ENCODE measurements around the gene BRD3OS.

Gene BRD3OS

DNA sequence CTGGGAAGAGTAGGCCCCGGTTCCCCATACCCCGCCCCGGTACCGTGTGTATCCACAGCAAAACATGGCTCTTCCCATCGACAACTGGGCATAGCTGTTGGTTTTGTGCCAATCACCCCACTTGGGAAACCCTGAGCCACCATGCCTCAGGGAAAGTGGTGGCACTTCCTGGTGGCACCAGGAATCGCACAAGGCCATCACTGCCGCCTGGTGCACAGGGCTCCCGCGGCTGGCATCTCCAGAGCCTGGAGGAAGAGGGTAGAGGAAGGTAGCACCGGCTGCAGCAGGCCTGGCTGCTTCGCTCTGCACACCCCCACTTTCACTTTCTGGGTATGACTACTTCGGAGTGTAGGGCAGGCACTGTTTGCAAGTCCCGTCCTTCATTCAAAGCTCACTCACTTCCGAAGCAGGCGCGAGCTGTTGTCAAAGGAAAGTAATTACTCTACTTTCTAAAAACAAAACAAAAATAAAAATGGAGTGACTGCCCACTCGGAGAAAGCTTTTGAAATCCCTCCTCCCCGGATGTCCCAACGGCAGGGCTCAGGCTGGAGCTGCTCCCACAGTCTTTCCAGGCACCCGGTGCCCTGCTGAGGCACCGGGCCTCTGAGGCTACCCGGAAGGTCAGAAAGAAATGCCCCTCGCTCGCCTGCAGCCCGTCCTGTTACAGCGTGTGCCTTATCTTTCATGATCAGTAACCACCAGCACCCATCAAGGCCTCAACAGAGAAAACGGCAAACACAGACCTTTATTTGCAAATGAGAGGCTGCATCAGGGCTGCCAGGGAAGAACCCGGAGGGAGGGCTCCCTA is 40.5 kb downstream of the BRD3OS start:
- ATAC-seq: peak; percentile 45
- no peak for TF ChIP-seq TCF4 (CRISPR knock-in tag; IDR thresholded peaks at IDR 0.05; ENCODE audit: borderline replicate concordance)
- TF ChIP-seq PPARA (CRISPR knock-in tag; IDR thresholded peaks at IDR 0.05; ENCODE audit: borderline replicate concordance): no peak
- no peak for TF ChIP-seq SNAI2 (CRISPR knock-in tag; IDR thresholded peaks at IDR 0.05)
- no peak for TF ChIP-seq ZNF8 (CRISPR knock-in tag; IDR thresholded peaks at IDR 0.05)

DNA sequence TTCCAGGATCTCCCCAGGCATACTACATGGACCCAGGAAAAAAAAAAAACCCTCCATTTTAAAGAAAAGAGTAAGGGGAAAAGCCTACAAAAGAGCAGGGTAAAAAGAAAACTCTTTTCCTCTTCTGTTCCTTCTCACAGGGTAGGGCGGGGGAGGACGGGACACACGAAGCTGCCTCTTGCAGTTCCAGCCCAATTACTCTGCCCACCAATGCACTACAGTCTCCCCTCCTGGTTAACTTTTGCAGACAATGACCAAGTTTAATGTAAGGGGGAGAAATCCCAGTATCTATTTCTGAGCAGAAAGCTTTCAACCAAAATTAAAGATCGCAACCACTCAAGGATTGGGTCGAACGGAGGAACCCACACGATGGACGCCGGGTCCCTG is 41.2 kb downstream of the BRD3OS start:
- peak; percentile 31 for ATAC-seq
- TF ChIP-seq ZFP30 (CRISPR knock-in tag; IDR thresholded peaks at IDR 0.05): no peak
- TF ChIP-seq TCF4 (CRISPR knock-in tag; IDR thresholded peaks at IDR 0.05; ENCODE audit: borderline replicate concordance): no peak
- no peak for TF ChIP-seq ZNF8 (CRISPR knock-in tag; IDR thresholded peaks at IDR 0.05)
- TF ChIP-seq TOX (CRISPR knock-in tag; IDR thresholded peaks at IDR 0.05; ENCODE audit: borderline replicate concordance): no peak
- TF ChIP-seq, protein P1, sequence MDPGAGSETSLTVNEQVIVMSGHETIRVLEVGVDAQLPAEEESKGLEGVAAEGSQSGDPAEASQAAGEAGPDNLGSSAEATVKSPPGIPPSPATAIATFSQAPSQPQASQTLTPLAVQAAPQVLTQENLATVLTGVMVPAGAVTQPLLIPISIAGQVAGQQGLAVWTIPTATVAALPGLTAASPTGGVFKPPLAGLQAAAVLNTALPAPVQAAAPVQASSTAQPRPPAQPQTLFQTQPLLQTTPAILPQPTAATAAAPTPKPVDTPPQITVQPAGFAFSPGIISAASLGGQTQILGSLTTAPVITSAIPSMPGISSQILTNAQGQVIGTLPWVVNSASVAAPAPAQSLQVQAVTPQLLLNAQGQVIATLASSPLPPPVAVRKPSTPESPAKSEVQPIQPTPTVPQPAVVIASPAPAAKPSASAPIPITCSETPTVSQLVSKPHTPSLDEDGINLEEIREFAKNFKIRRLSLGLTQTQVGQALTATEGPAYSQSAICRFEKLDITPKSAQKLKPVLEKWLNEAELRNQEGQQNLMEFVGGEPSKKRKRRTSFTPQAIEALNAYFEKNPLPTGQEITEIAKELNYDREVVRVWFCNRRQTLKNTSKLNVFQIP (CRISPR knock-in tag; IDR thresholded peaks at IDR 0.05; ENCODE audit: borderline replicate concordance, low read depth): no peak
- TF ChIP-seq OSR1 (CRISPR knock-in tag; IDR thresholded peaks at IDR 0.05): no peak

GRCh38 chr9:134066913-134067851 is 41.9 kb downstream of the BRD3OS start:
- no peak for ATAC-seq

DNA sequence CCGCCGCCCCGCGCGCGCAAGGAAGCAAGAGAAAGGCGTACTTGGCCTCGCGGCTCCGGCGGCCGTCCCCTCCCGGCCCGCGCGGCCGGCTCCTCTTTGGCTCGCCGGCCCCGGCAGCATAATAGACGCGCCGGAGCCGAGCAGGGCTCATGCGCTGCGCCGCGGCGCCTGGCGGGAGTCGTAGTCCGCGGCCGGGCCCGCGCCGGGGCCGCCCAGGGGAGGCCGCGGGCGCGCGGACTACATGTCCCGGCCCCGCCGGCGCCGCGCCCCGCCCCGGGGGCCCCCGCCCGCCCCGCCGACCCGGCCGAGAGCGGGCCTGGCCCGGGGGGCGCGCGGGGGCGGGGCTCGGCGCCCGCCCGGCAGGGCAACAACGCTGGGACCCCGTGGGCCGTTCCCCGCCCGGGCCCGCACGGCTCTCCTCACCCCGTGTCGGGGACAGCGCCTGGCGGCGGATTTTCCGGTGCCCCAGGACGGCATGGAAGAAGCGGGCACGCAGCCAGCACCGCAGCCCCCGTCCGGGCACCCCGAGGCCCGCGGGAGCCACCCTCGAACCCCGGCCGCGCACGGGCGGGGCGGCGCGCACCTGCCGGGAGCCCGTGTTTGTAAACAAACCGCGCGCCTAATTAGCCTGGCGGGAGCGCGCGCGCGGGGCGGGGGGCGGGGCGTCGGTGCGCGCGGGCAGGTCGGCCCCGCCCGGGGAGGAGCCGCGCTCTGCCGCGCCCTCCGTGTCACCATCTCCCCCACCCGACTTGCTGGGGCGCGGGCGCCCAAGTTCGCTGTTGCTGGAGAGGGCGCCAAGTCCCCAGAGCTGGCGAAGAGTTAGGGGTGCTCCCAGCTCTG is 42.8 kb downstream of the BRD3OS start, which contains the start of gene BRD3:
TSS of gene BRD3 (minus strand) at position 123 of the 840 bp plus-strand sequence. CDS start 14,549 bp downstream, outside the sequence.
- peak; percentile 80 for ATAC-seq
- no peak for TF ChIP-seq ZNF565 (CRISPR knock-in tag; conservative IDR thresholded peaks at IDR 0.05; ENCODE audit: low read depth)
- TF ChIP-seq, protein P1 (CRISPR knock-in tag; IDR thresholded peaks at IDR 0.05; ENCODE audit: borderline replicate concordance, low read depth): no peak
- TF ChIP-seq ZFP30 (CRISPR knock-in tag; IDR thresholded peaks at IDR 0.05): no peak
- peak; percentile 46; the same call in 1 of the 2 replicates for TF ChIP-seq CSDC2 (CRISPR knock-in tag; IDR thresholded peaks at IDR 0.05)
- TF ChIP-seq, protein P2, sequence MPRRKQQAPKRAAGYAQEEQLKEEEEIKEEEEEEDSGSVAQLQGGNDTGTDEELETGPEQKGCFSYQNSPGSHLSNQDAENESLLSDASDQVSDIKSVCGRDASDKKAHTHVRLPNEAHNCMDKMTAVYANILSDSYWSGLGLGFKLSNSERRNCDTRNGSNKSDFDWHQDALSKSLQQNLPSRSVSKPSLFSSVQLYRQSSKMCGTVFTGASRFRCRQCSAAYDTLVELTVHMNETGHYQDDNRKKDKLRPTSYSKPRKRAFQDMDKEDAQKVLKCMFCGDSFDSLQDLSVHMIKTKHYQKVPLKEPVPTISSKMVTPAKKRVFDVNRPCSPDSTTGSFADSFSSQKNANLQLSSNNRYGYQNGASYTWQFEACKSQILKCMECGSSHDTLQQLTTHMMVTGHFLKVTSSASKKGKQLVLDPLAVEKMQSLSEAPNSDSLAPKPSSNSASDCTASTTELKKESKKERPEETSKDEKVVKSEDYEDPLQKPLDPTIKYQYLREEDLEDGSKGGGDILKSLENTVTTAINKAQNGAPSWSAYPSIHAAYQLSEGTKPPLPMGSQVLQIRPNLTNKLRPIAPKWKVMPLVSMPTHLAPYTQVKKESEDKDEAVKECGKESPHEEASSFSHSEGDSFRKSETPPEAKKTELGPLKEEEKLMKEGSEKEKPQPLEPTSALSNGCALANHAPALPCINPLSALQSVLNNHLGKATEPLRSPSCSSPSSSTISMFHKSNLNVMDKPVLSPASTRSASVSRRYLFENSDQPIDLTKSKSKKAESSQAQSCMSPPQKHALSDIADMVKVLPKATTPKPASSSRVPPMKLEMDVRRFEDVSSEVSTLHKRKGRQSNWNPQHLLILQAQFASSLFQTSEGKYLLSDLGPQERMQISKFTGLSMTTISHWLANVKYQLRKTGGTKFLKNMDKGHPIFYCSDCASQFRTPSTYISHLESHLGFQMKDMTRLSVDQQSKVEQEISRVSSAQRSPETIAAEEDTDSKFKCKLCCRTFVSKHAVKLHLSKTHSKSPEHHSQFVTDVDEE (CRISPR knock-in tag; IDR thresholded peaks at IDR 0.05): no peak
- TF ChIP-seq SNAI2 (CRISPR knock-in tag; IDR thresholded peaks at IDR 0.05): peak; percentile 68; the same call in 1 of the 2 replicates
- TF ChIP-seq ZNF8 (CRISPR knock-in tag; IDR thresholded peaks at IDR 0.05): no peak
- peak; percentile 52; the same call in 1 of the 2 replicates for TF ChIP-seq ZFP3 (CRISPR knock-in tag; IDR thresholded peaks at IDR 0.05)
- no peak for TF ChIP-seq ZNF70 (CRISPR knock-in tag; IDR thresholded peaks at IDR 0.05)

More at GRCh38 chr9:134066913-134067851, 41.9 kb downstream of the BRD3OS start:
- TF ChIP-seq, protein P1 (CRISPR knock-in tag; IDR thresholded peaks at IDR 0.05; ENCODE audit: borderline replicate concordance, low read depth): no peak
- TF ChIP-seq BACH2 (CRISPR knock-in tag; IDR thresholded peaks at IDR 0.05; ENCODE audit: borderline replicate concordance) (no peak), ZFP3 (CRISPR knock-in tag; IDR thresholded peaks at IDR 0.05) (no peak), ESRRG (CRISPR knock-in tag; IDR thresholded peaks at IDR 0.05) (no peak), ZFP30 (CRISPR knock-in tag; IDR thresholded peaks at IDR 0.05) (no peak), ZNF70 (CRISPR knock-in tag; IDR thresholded peaks at IDR 0.05) (no peak), CSDC2 (CRISPR knock-in tag; IDR thresholded peaks at IDR 0.05) (no peak), GLIS3 (CRISPR knock-in tag; IDR thresholded peaks at IDR 0.05) (no peak), RARB (CRISPR knock-in tag; IDR thresholded peaks at IDR 0.05) (no peak), ARNTL (CRISPR knock-in tag; IDR thresholded peaks at IDR 0.05; ENCODE audit: borderline replicate concordance, low read depth) (no peak)
- TF ChIP-seq, protein P3, sequence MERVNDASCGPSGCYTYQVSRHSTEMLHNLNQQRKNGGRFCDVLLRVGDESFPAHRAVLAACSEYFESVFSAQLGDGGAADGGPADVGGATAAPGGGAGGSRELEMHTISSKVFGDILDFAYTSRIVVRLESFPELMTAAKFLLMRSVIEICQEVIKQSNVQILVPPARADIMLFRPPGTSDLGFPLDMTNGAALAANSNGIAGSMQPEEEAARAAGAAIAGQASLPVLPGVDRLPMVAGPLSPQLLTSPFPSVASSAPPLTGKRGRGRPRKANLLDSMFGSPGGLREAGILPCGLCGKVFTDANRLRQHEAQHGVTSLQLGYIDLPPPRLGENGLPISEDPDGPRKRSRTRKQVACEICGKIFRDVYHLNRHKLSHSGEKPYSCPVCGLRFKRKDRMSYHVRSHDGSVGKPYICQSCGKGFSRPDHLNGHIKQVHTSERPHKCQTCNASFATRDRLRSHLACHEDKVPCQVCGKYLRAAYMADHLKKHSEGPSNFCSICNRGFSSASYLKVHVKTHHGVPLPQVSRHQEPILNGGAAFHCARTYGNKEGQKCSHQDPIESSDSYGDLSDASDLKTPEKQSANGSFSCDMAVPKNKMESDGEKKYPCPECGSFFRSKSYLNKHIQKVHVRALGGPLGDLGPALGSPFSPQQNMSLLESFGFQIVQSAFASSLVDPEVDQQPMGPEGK (CRISPR knock-in tag; IDR thresholded peaks at IDR 0.05; ENCODE audit: borderline replicate concordance): no peak

Measured in SK-N-SH treated with all-trans-retinoic acid at 6 μM for 48 hours (cell line).